Measurements from ENCODE around the gene LYPD3.

LYPD3 gene

GRCh38 chr19:43429395-43429794, 36.0 kb downstream of the LYPD3 start:
- no peak for DNase-seq

DNA sequence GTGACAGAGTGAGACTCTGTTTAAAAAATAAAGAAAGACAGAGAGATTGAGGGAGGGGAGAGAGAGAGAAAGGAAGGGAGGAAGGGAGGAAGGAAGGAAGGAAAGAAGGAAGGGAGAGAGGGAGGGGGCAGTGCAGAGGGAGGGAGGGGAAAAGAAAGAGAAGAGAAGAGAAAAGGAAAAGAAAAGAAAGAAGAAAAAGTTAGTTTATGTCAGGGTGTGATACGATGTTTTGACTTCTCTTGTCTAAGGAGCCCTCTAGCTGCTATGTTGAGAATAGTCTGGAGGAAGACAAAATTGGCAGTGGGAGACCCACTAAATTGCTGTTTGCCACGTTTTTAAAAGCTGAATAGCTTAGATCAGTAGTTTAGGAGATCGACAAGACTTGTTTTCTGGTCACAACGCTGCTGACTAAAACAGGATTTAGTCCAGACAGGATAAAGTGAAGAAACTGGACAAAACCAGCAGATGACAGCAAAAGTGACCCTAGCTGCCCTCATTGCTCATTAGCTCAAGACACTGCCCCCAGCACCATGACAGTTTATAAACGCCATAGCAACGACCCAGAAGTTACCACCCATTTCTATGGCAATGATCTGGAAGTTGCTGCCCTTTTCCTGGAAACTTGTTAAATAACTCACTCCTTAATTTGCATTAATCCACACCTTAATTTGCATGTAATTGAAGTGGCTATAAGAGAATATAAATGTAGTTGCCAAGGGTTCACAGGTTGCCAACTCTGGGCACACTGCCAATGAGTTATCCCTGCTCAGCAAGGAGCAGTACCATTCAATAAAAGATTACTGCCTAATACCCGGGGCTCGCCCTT, 39.6 kb downstream of the LYPD3 start:
- no peak for DNase-seq

DNA sequence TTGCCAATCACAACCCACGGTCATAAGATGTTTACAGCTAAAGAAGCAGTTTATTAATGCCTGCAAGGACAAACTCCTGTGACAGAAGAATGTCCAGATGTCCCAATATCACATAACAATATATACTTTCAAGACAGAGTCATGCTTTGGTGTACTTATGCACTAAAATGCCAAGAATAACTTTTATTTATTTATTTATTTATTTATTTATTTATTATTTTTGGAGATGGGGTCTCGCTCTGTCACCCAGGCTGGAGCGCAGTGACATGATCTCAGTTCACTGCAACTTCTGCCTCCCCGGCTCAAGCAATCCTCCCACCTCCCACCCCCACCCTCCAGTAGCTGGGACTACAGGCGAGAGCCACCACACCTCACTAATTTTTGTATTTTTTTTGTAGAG, 41.6 kb downstream of the LYPD3 start:
- no peak for DNase-seq

- DNase-seq = no peak
Measured at GRCh38 chr19:43422689-43423066, 42.7 kb downstream of the LYPD3 start.

DNA sequence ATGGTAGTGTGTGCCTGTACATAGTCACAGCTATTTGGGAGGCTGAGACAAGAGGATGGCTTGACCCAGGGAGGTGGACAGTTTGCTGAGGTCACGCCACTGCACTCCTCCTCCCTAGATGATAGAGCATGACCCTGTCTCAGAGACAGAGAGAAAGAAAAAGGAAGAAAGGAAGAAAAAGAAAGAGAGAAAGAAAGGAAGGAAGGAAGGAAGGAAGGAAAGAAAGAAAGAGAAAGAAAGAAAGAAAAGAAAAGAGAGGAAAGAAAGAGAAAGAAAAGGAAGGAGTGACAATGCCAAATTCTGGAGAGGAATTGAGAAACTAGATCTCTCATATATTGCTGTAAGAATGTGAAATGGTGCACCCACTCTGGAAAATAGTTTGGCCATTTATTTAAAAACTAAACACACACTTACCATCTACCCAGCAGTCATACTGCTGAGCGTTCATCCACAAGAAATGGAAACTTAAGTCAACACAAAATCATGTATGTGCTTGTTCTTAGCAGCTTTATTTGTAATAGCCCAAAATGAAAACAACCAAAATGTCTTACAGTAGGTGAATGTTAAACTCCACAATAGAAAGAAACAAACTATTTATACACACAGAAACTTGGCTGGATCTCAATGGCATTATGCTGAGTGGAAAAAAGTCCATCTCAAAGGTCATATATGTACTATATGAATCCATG, 43.3 kb downstream of the LYPD3 start:
- DNase-seq = no peak

GRCh38 chr19:43420954-43421353, 44.5 kb downstream of the LYPD3 start:
- DNase-seq = no peak

- no peak for DNase-seq
Measured at GRCh38 chr19:43416951-43417623, 48.3 kb downstream of the LYPD3 start.

DNA sequence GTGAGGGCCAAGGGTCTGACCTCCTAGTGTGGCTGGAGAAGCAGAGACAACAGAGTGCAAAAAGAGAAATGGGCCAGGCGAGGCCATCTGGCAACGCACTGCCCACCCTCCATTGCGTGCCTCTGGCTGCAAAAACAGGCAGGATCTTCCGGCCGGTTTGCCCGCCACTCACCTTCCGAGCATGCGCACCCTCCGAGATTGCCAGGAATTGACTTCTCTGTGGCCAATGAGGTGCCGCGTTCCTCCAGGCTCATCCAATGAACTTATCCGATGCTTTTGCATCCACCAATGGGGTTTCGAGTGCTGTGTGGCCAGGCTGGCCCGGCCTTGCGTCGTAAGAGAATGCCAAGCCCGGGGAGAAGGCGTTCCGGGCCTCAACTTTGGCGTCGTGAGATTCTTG, 50.9 kb downstream of the LYPD3 start, which contains the start of gene TEX101:
Gene TEX101 (plus strand): TSS at position 337 of the 400 bp plus-strand sequence. CDS start 1,030 bp downstream, outside the sequence.
- DNase-seq = no peak

DNA sequence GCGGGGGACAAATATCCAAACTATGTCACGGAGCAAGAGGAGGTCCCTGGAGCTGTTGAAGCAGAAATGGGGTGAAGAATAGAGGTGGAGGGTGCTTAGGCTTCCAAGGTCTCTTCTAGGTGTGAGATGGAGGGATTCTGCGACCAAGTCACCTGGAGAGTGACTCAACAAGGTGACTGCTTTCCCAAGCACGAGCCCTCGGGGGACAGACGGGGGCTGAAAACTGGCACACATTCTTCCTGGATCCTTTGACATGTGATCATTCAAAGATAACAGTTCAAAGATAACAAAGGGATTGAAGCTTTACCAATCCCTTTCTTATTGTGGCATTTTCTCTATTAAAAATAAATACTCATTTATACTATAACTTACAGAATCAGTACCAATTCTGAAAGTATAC, 53.0 kb downstream of the LYPD3 start:
- DNase-seq = no peak

Data from activated CD4-positive, alpha-beta T cell treated with anti-CD3 and anti-CD28 coated beads for 48 hours (primary cell).